ENCODE data around the gene BRD3OS.

BRD3OS gene

GRCh38 chr9:134007150-134007549, 18.1 kb upstream of the BRD3OS start:
- no peak for DNase-seq

- no peak for DNase-seq
Observed at GRCh38 chr9:134007571-134007970, 17.7 kb upstream of the BRD3OS start.

GRCh38 chr9:134010310-134011173, 14.7 kb upstream of the BRD3OS start:
- no peak for DNase-seq

- no peak for DNase-seq
Observed at GRCh38 chr9:134011401-134011800, 13.9 kb upstream of the BRD3OS start.

GRCh38 chr9:134014946-134015345, 10.3 kb upstream of the BRD3OS start:
- no peak for DNase-seq

- DNase-seq = no peak
Observed at GRCh38 chr9:134024214-134024792, 978 bp upstream of the BRD3OS start.

GRCh38 chr9:134025606-134026541, 593 bp downstream of the BRD3OS start:
- DNase-seq = peak; percentile 46

GRCh38 chr9:134026581-134026980, 1.3 kb downstream of the BRD3OS start:
- DNase-seq = no peak

GRCh38 chr9:134026981-134027380, 1.7 kb downstream of the BRD3OS start:
- no peak for DNase-seq

- DNase-seq = no peak
Observed at GRCh38 chr9:134027561-134027960, 2.3 kb downstream of the BRD3OS start.

- no peak for DNase-seq
Observed at GRCh38 chr9:134028076-134028475, 2.8 kb downstream of the BRD3OS start.

- DNase-seq = no peak
Observed at GRCh38 chr9:134028575-134029247, 3.4 kb downstream of the BRD3OS start.

GRCh38 chr9:134029248-134030226, 4.3 kb downstream of the BRD3OS start:
- DNase-seq = no peak

- no peak for DNase-seq
Observed at GRCh38 chr9:134030821-134031470, 5.7 kb downstream of the BRD3OS start.

- no peak for DNase-seq
Observed at GRCh38 chr9:134031783-134032182, 6.5 kb downstream of the BRD3OS start.

GRCh38 chr9:134032456-134033222, 7.4 kb downstream of the BRD3OS start:
- no peak for DNase-seq

GRCh38 chr9:134033516-134034214, 8.4 kb downstream of the BRD3OS start:
- no peak for DNase-seq

GRCh38 chr9:134034215-134035040, 9.1 kb downstream of the BRD3OS start:
- DNase-seq = no peak

Data from stimulated activated CD4-positive, alpha-beta T cell treated with anti-CD3 and anti-CD28 coated beads, Interleukin-4, amount 100 ng/mL, for 24 hours (primary cell).